Measurements from ENCODE around the gene SLC25A28. TPM values are rescaled to one million over a fixed set of nuclear protein-coding genes. Genes with fewer than 3 reads are reported as not detected.

SLC25A28 gene
- total and polyA plus RNA-seq, 3 experiments from 2014 or later, result 26.4 to 42.9 (median 41.9) TPM

DNA sequence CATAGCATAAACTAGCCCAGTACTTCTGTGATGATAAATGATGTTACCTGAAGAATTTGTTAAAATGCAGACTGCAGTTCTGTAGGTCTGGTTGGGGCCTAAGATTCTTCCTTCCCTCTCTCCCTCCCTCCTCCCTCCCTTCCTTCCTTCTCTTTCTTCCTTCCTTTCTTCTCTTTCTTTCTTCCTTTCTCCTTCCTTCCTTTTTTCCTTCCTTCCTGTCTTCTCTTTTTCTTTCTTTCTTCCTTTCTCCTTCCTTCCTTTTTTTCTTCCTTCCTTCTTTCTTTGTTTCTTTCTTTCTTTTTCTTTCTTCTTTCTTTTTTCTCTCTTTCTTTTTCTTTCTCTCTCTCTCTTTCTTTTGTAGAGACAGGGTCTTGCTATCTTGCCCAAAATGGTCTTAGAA lies 3.7 kb upstream of the SLC25A28 start:
- CTCF ChIA-PET, result interaction anchor here (4.4 kb wide), 1 partner anchor 11 kb away, joined by 29 read pairs; no protein-coding TSS in a partner anchor
- peaks cover 0 to 1% of the 10 kb centered on the region in 2 donors for H3K27me3 Mint-ChIP-seq
- no peaks in the 10 kb centered on the region for H3K36me3 ChIP-seq (ENCODE audit: insufficient read depth, low read length)

DNA sequence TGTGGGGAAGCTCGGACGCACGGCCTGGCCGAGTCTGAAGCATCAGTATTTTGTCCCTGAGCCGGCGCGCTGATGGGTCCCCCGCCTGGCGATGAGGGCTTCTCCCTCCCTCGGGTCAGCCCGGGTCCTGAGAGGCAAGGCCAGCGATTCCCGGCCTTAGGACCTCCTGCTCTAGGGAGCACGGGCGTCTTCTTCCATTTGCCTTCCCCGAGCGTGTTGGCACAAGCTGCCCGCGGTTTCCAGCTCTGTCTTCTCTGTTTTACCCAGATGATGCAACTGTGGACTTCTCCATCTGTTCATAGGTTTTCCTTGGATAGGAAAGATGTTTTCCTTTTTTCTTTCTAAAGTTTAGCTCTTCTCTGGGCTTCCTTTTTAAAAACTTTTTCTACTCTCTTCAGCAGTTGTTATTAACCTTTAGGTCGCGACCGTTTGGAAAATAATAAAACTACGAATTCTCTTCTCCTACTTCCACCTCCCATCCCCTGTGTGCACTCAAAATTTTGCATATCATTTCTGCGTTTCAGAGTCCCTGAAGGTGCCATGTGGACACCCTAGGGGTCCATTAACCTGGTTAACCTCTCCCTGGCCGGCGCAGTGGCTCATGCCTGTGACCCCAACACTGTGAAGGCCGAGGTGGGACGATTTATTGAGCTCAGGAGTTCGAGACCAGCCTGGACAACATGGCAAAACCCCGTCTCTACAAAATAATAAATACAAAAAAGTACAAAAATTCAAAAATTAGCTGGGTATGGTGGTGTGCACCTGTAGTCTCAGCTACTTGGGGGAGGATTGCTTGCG lies 1.4 kb upstream of the SLC25A28 start:
- peaks cover 0 to 12% (median 0%) of the 10 kb centered on the region in 3 donors for H3K36me3 Mint-ChIP-seq
- Histone ChIP-seq H3K4me1 (ENCODE audit: insufficient read depth, low read length) (peaks cover 26% of the 10 kb centered on the region), H3K36me3 (ENCODE audit: insufficient read depth, low read length) (no peaks in the 10 kb centered on the region), H3K9me3 (ENCODE audit: low read length) (no peaks in the 10 kb centered on the region), H3K27ac (ENCODE audit: low read depth, low read length) (peak overlapping the region; percentile 95), H3K27me3 (ENCODE audit: insufficient read depth, low read length, poor library complexity, severe bottlenecking) (no peaks in the 10 kb centered on the region), H3K4me3 (ENCODE audit: low read length) (peak overlapping the region; percentile 83)
- no peaks in the 10 kb centered on the region for H3K9me3 Mint-ChIP-seq
- peaks cover 37 to 46% (median 41%) of the 10 kb centered on the region in 3 donors for H3K4me1 Mint-ChIP-seq
- ChIA-PET POLR2A (interaction anchor here (2.6 to 2.8 kb wide), 2 partner anchors 37 to 191 kb away, joined by 12 to 14 read pairs; partner anchors contain the start of genes ENTPD7 and GOT1), CTCF (interaction anchor here (0.8 to 4.4 kb wide), 2 partner anchors 9 to 185 kb away, joined by 3 to 29 read pairs; no protein-coding TSS in a partner anchor)
- H3K4me3 Mint-ChIP-seq, result peak overlapping the region; percentile 82 to 94 (median 89)
- peak overlapping the region; percentile 85 to 99 (median 97) for H3K27ac Mint-ChIP-seq
- no peak for DNase-seq
- H3K27me3 Mint-ChIP-seq, result no peaks in the 10 kb centered on the region

More for the DNA sequence above, 3.7 kb upstream of the SLC25A28 start:
- peaks cover 0 to 11% (median 0%) of the 10 kb centered on the region in 3 donors for H3K36me3 Mint-ChIP-seq
- H3K9me3 ChIP-seq (ENCODE audit: low read length), result no peaks in the 10 kb centered on the region
- DNase-seq, result no peak
- H3K4me3 ChIP-seq (ENCODE audit: low read length), result no peak overlapping the region
- H3K4me3 Mint-ChIP-seq, result peak overlapping the region in 3 of 7 donors; percentile 26 to 74 (median 41)
- no peak overlapping the region for H3K27ac ChIP-seq (ENCODE audit: low read depth, low read length)
- H3K27ac Mint-ChIP-seq, result peak overlapping the region in 5 of 8 donors; percentile 13 to 95 (median 56)
- no peaks in the 10 kb centered on the region for H3K9me3 Mint-ChIP-seq
- H3K27me3 ChIP-seq (ENCODE audit: insufficient read depth, low read length, poor library complexity, severe bottlenecking), result no peaks in the 10 kb centered on the region
- POLR2A ChIA-PET, result no interaction called here
- peaks cover 6% of the 10 kb centered on the region for H3K4me1 ChIP-seq (ENCODE audit: insufficient read depth, low read length)
- H3K4me1 Mint-ChIP-seq, result peaks cover 17 to 24% (median 18%) of the 10 kb centered on the region in 3 donors

DNA sequence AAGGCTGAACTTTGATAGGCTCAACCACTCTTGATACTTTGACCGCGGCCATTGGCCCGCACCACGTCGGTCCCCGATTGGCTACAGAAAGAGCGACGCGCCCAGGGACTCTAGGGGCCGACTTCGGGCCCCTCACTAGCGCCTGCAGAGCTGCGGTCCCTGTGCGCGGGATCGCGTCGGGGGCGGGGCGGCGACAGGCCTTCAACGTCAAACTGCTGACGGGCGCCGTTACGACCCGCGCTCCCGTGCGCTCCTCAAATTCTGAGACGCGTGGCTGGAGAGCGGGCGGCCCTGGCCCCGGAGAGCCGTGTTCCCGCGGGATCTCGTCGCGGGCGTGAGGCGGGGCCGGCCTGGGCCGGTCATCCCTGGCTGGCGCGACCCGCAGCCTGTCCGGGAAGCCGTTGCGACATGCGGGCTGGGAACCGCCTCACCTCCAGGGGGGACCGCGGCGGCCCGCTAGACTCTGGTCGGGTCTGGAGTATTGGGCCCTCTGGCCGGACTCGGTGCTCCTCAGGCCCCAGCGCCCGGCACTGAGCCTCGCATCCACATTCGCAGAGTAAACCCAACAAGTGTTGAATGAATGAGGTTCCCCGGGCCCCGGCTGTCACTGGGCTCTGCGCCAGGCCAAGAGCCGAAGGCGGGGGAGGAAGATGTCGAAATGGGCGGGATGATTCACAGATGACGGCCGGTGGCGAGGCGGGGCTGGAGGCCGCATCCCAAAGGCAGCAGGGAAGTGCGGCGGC lies 643 bp upstream of the SLC25A28 start:
- peak; percentile 78 to 97 (median 89) for DNase-seq
- POLR2A ChIA-PET, result interaction anchor here (0.6 to 2.8 kb wide), 5 partner anchors 38 to 1486 kb away, joined by 4 to 17 read pairs (median 12); partner anchors contain the start of genes COX15, CUTC, ENTPD7 and GOT1
- Histone ChIP-seq H3K9me3 (ENCODE audit: low read length) (no peaks in the 10 kb centered on the region), H3K4me3 (ENCODE audit: low read length) (peak overlapping the region; percentile 83), H3K27me3 (ENCODE audit: insufficient read depth, low read length, poor library complexity, severe bottlenecking) (no peaks in the 10 kb centered on the region), H3K36me3 (ENCODE audit: insufficient read depth, low read length) (no peaks in the 10 kb centered on the region), H3K27ac (ENCODE audit: low read depth, low read length) (peak overlapping the region; percentile 95), H3K4me1 (ENCODE audit: insufficient read depth, low read length) (peaks cover 26% of the 10 kb centered on the region)
- peaks cover 0 to 14% (median 0%) of the 10 kb centered on the region in 3 donors for H3K36me3 Mint-ChIP-seq
- H3K9me3 Mint-ChIP-seq, result no peaks in the 10 kb centered on the region
- H3K4me1 Mint-ChIP-seq, result peaks cover 43 to 54% (median 49%) of the 10 kb centered on the region in 3 donors
- H3K27me3 Mint-ChIP-seq, result no peaks in the 10 kb centered on the region
- peak overlapping the region; percentile 85 to 99 (median 97) for H3K27ac Mint-ChIP-seq
- H3K4me3 Mint-ChIP-seq, result peak overlapping the region; percentile 82 to 94 (median 89)
- CTCF ChIA-PET, result interaction anchor here (0.8 to 1.8 kb wide), 2 partner anchors 10 to 46 kb away, joined by 3 to 8 read pairs; no protein-coding TSS in a partner anchor

DNA sequence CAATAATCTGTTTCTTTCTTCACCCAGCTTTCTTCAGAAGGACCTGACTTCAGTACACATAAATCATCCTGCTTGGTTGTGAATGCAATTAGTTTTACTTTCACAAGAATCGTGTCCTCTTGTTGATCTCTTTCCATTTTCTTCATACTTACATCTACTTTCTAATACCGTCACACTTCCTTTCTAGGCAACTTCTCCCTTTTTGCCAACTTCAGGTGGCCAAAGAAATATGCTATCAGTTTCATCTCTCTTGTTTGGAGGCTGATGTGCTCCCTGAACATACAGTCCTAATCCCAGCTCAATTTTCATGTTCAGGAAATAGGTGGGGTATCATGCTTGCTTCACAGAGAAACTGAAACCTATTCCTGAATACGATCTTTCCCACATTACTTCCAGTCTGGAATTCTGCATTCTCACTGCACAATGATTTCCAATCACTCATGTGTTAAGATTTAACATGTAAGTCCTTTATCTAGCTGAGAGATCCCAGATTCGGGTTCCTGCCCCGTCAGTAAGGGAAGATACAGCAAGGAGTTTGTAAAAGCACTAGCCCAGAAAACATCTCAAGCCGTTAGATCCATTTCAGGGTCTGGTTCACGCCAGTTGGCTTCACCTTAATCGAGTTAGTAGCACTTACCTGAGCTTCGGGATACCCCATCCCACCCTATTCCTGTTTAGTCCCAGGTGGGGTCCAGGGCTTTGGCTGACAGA lies 994 bp downstream of the SLC25A28 start:
- H3K4me1 Mint-ChIP-seq, result peaks cover 47 to 65% (median 55%) of the 10 kb centered on the region in 3 donors
- ChIA-PET CTCF (interaction anchor here (1.4 to 1.8 kb wide), 2 partner anchors 8 to 113 kb away, joined by 3 to 8 read pairs; partner anchors contain the start of genes COX15 and CUTC), POLR2A (interaction anchor here (0.6 to 2.1 kb wide), 3 partner anchors 113 to 917 kb away, joined by 3 to 17 read pairs (median 4); partner anchors contain the start of genes COX15, CUTC, GOT1 and HIF1AN)
- H3K9me3 ChIP-seq (ENCODE audit: low read length), result no peaks in the 10 kb centered on the region
- H3K27ac Mint-ChIP-seq, result peak overlapping the region; percentile 45 to 93 (median 85)
- peak overlapping the region; percentile 78 to 92 (median 81) for H3K4me3 Mint-ChIP-seq
- no peaks in the 10 kb centered on the region for H3K27me3 Mint-ChIP-seq
- H3K4me3 ChIP-seq (ENCODE audit: low read length), result peak overlapping the region; percentile 87
- DNase-seq, result peak in 2 of 5 donors; percentile 16 to 17
- no peaks in the 10 kb centered on the region for H3K9me3 Mint-ChIP-seq
- peaks cover 26% of the 10 kb centered on the region for H3K4me1 ChIP-seq (ENCODE audit: insufficient read depth, low read length)
- peaks cover 0 to 23% (median 6%) of the 10 kb centered on the region in 3 donors for H3K36me3 Mint-ChIP-seq
- H3K36me3 ChIP-seq (ENCODE audit: insufficient read depth, low read length), result no peaks in the 10 kb centered on the region
- H3K27ac ChIP-seq (ENCODE audit: low read depth, low read length), result peak overlapping the region; percentile 80
- H3K27me3 ChIP-seq (ENCODE audit: insufficient read depth, low read length, poor library complexity, severe bottlenecking), result no peaks in the 10 kb centered on the region

DNA sequence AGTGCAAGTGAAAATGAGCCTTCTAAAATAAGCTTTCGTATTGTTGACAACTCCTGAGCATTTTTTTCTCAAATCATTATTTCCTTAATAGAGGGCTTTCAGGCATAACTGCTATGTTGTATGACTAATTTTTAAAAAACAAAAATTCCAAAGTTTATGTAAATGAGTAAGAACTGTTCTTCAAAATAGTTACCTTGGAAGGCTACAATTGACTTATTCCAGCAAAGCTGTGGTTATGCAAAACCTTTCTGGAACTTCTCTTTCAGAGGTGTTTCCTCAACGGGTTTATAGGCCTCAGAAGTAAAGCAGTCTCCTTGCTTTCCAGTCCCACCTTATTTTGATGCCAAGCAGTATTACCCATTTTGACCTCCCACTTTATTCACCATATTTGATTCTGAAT lies 2.5 kb downstream of the SLC25A28 start:
- no peaks in the 10 kb centered on the region for H3K9me3 ChIP-seq (ENCODE audit: low read length)
- peaks cover 7% of the 10 kb centered on the region for H3K36me3 ChIP-seq (ENCODE audit: insufficient read depth, low read length)
- Mint-ChIP-seq H3K36me3 (peaks cover 0 to 37% (median 6%) of the 10 kb centered on the region in 3 donors), H3K9me3 (no peaks in the 10 kb centered on the region), H3K4me1 (peaks cover 50 to 67% (median 55%) of the 10 kb centered on the region in 3 donors), H3K4me3 (peak overlapping the region in 6 of 7 donors; percentile 16 to 86 (median 45)), H3K27me3 (no peaks in the 10 kb centered on the region), H3K27ac (peak overlapping the region in 6 of 8 donors; percentile 12 to 72 (median 58))
- no peak overlapping the region for H3K27ac ChIP-seq (ENCODE audit: low read depth, low read length)
- peaks cover 26% of the 10 kb centered on the region for H3K4me1 ChIP-seq (ENCODE audit: insufficient read depth, low read length)
- POLR2A ChIA-PET, result interaction anchor here (1.0 kb wide), 1 partner anchor 41 kb away, joined by 3 read pairs; the partner anchor contains the start of gene ENTPD7
- H3K27me3 ChIP-seq (ENCODE audit: insufficient read depth, low read length, poor library complexity, severe bottlenecking), result no peaks in the 10 kb centered on the region
- CTCF ChIA-PET, result interaction anchor here (1.0 to 1.6 kb wide), 3 partner anchors 9 to 225 kb away, joined by 3 to 6 read pairs (median 3); no protein-coding TSS in a partner anchor
- DNase-seq, result no peak
- H3K4me3 ChIP-seq (ENCODE audit: low read length), result no peak overlapping the region

DNA sequence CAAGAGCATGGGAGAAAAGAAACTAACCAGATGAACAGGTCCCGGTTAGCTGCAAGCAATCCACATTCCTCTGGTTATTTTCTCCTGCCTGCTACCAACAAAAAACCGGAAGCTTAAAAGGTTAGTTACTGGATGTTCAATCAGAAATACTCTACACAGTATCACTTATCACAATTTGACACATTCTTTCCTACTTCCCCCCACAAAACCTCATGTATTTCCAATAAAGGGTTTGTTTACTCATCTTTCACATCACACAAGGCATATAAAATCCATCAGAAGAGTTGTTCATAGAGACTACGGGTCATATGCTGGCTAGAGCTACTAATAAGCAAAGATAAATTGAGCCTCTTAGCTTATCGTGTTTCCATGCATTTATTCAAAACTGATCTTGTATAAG lies 4.8 kb downstream of the SLC25A28 start:
- no peak overlapping the region for H3K4me3 ChIP-seq (ENCODE audit: low read length)
- POLR2A ChIA-PET, result interaction anchor here (0.7 kb wide), 1 partner anchor 43 kb away, joined by 3 read pairs; no protein-coding TSS in a partner anchor
- H3K27ac ChIP-seq (ENCODE audit: low read depth, low read length), result no peak overlapping the region
- H3K9me3 ChIP-seq (ENCODE audit: low read length), result no peaks in the 10 kb centered on the region
- H3K4me1 ChIP-seq (ENCODE audit: insufficient read depth, low read length), result peaks cover 20% of the 10 kb centered on the region
- H3K36me3 ChIP-seq (ENCODE audit: insufficient read depth, low read length), result peaks cover 17% of the 10 kb centered on the region
- Mint-ChIP-seq H3K27ac (peak overlapping the region in 5 of 8 donors; percentile 5 to 62 (median 30)), H3K4me3 (no peak overlapping the region), H3K36me3 (peaks cover 0 to 51% (median 11%) of the 10 kb centered on the region in 3 donors), H3K4me1 (peaks cover 48 to 62% (median 50%) of the 10 kb centered on the region in 3 donors), H3K9me3 (no peaks in the 10 kb centered on the region), H3K27me3 (no peaks in the 10 kb centered on the region)
- no peak for DNase-seq
- no peaks in the 10 kb centered on the region for H3K27me3 ChIP-seq (ENCODE audit: insufficient read depth, low read length, poor library complexity, severe bottlenecking)
- CTCF ChIA-PET, result interaction anchor here (0.8 to 1.9 kb wide), 6 partner anchors 10 to 224 kb away, joined by 3 to 6 read pairs (median 4); partner anchors contain the start of gene GOT1
